Stimulated activated CD8-positive, alpha-beta memory T cell treated with anti-CD3 and anti-CD28 coated beads, Interleukin-7, amount 100 ng/mL, for 24 hours (primary cell): Measurements from ENCODE around the gene RXFP3.
"Not testable (repeated sequence)": the region's sequence is repeated elsewhere in the genome, so short reads cannot be mapped to it uniquely, and the experiment has no call there.

Experiments used
- DNase-seq: peaks from one replicate; pipeline ENCODE4 v3.0.0-alpha.2; 2020; ENCODE audit warnings: low read depth

Gene RXFP3

DNA sequence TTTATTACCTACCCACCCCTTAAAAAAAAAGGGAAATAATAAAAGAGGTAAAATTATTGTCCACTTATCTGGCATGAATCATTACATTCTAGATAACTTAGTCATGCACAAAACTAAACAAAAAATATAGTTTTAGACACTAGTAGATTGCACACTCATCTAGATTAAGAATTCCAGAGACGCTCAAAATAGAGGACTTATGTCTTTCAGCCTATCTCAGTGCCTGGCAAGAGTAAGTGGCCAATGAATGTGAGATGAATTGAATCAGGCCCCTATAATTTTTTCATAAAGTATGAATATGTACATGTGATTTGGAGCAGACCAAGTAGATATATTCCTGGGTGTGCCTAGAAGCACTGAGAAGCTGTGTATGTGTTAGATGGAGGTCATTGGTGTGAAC lies 2.0 kb upstream of the RXFP3 start:
- DNase-seq = no peak

DNA sequence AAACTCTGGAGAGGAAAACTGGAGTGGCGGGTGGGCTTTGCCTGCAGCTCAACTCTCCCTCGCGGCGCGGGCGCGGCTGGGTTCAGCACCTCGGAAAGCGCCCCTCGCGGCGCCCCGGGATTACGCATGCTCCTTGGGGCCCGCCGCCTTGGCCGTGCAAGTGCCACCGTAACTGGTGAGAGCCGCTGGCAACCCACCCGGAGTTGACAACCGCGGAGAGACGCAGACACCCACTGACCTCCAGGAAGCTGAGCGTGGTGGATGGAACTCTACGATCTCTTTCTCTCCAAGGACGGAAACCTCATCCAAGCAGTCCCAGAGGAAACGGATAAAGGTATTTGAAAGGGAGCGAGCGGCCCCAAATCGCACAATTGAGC lies 194 bp upstream of the RXFP3 start:
- peak; percentile 18 for DNase-seq

DNA sequence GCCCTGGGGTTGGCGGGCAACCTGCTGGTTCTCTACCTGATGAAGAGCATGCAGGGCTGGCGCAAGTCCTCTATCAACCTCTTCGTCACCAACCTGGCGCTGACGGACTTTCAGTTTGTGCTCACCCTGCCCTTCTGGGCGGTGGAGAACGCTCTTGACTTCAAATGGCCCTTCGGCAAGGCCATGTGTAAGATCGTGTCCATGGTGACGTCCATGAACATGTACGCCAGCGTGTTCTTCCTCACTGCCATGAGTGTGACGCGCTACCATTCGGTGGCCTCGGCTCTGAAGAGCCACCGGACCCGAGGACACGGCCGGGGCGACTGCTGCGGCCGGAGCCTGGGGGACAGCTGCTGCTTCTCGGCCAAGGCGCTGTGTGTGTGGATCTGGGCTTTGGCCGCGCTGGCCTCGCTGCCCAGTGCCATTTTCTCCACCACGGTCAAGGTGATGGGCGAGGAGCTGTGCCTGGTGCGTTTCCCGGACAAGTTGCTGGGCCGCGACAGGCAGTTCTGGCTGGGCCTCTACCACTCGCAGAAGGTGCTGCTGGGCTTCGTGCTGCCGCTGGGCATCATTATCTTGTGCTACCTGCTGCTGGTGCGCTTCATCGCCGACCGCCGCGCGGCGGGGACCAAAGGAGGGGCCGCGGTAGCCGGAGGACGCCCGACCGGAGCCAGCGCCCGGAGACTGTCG lies 976 bp downstream of the RXFP3 start:
- no peak for DNase-seq

DNA sequence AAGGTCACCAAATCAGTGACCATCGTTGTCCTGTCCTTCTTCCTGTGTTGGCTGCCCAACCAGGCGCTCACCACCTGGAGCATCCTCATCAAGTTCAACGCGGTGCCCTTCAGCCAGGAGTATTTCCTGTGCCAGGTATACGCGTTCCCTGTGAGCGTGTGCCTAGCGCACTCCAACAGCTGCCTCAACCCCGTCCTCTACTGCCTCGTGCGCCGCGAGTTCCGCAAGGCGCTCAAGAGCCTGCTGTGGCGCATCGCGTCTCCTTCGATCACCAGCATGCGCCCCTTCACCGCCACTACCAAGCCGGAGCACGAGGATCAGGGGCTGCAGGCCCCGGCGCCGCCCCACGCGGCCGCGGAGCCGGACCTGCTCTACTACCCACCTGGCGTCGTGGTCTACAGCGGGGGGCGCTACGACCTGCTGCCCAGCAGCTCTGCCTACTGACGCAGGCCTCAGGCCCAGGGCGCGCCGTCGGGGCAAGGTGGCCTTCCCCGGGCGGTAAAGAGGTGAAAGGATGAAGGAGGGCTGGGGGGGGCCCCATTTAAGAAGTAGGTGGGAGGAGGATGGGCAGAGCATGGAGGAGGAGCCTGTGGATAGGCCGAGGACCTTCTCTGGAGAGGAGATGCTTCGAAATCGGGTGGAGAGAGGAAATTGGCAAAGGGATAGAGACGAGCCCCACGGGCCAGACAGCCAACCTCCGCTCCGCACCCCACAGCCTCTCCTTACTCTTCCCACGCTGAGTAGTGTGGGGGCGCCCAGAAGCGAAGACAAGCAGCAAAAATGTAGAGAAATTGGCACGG lies 1.7 kb downstream of the RXFP3 start:
- DNase-seq = no peak

DNA sequence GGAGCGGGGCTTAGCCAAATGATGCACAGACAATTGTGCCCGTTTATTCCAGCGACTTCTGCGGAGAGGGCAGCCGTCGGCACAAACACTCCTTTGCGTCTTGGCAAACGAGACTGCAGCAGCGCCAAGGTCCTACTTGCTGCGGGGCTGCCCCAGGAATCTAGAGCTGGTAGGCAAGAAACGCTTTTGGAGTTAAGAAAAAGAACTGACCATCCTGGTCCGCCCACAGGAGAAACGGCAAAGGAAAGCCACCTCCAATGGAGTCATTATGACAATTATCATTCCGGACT lies 2.3 kb downstream of the RXFP3 start:
- no peak for DNase-seq

DNA sequence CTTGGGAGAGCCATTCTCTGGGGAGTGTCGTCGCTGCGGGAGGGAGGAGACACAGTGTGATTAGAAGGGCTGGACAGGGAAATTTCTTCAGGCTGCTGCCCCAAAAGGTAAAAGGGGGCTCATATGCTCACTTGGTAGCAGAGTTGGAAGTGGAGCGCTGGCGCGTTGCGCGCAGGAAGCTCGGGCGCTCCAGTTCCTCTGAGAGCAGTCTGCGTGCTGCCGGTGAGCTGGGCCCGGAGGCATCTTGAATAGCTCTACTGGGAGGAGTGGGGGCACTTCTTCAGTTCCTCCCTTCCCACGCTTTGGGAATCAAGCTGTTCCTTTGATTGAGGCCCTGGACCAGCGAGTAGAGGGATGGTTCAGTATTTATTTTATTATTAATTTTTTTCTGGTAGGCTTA lies 2.7 kb downstream of the RXFP3 start:
- no peak for DNase-seq

DNA sequence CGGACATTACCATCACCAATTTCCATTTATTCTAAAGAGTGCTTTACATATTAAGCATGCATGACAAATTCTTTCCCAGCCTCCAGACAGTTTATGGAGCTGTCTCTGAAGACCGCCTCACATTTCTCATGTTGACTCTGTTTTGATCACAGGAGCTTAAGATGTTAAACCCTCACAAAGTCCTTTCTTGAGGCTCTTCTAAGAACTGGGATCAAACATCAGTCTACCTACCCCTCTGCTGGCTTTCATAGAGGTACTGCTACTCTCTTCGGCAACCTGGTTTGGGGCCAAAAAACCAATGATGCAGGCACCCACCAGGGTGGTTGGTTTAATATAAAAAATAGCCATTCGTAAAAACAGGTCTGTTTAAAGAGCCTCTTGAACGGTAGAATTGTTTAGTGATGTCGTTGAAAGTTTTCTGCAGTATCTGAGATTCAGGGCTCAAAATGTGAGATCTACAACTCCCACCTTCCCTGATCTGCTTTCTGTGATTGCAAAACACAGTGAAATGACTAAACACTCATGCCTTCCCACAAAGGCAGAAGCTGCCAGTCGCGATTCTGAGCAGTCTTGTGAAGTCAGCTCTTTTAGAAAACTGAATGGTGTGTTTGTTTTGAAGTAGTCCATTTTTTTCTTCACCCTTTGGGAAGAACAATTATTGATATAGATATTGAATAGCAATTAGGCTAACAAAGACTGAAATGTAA lies 3.5 kb downstream of the RXFP3 start:
- DNase-seq = no peak

DNA sequence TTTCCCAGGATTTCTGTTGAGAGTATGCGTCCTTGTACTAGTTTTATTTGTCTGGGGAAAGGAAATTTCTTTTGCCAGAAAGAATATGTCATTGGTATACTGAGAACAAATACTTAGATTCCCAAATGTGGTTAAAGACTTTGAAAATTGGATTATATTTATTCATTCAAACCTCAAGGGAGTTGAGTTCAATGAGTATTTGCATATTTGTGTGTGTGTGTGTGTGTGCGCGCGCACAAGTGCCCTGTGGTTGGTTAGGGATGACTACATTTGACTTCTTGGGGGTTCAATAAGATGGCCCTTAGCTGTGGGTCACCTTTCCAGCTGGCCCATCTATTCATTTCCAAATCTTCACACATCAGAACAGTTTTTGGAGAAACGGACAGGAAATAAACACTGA lies 4.9 kb downstream of the RXFP3 start:
- DNase-seq = no peak

DNA sequence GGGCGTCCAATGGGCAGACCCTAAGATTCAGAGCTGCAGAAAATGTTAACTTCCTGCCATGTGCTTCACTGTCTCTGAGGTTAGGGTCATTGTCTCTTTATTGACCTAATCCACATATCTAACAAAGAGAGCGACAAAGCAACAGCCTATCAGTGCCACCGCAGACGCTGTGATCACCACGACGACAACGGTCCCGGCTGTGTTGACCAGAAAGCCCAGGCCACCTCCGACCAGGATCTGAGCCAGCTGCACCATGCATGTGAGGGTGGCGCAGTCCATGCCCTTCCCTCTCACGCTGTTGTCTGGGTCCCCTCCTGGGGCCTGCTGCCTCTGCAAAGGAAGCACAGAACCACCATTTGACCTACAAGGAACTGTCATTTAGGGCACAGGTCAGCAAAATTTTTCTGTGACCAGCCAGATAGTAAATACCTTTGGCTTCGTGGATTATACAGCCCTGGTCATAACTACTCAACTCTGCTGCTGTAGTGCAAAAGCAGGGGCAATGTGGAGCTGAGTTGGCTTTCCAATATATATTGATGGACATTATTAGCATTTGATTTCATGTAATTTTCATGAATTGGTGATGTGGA lies 8.5 kb downstream of the RXFP3 start:
- no peak for DNase-seq

DNA sequence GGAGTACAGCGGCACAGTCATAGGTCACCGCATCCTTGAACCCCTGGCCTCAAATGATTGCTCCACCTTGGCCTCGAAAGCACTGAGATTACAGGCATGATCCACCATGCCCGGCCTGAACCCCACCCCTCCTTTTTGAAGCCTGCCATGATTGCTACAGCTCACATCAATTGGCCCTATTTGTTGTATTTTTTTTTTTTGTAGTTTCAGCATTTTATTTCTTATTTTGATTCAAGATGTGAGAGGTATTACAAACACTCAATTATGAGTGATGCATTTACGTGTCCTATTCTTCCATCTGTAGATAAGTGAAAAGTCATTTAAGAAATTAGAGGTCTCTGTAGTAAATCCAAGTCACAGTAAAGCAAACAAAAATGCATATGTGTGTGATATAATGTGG lies 16.0 kb downstream of the RXFP3 start:
- not testable (repeated sequence) for DNase-seq

DNA sequence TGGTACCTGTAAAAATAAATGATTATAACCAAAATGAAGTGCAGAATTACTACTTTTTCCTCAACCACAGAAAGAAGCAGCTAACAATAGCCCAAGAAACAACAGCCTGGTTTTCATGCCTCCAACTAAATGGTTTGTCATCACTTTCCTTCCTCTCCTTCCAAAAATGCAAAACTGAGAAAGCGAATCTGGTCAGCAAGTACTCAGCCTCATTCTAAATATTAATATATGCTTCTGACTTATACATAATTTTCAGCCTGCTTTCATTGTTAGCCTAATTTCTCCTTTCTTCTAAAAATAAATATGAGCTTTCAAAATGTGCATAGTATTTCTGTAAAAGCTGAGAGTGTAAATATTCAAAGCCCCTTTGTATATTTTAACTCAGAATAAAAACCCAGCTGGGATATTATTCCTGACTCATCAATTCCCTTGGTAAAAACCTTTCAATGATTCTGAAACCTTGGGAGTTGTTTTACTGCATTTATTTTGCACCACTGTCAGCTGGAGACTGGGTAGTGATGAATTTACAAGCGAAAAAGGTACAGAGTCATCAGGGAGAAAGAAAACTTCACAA lies 21.5 kb downstream of the RXFP3 start:
- no peak for DNase-seq

DNA sequence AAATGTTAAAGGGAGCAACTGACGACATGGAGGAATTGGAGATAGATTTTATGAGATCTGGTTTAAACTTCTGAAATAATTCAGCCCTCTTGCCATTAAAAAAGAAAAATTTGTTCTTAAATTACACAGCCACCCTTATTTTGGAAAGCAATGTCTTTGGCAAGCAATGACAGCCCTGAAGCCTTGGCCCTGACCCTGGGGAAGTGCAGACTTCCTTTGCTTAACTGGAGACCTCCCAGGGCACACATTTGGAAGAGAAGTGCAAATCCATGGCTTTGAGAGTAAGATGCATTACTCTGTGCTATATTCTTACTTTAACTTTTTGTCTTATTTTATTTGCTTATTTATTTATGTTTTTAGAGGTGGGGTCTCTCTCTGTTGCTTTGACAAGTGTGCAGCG lies 22.0 kb downstream of the RXFP3 start:
- DNase-seq = no peak

DNA sequence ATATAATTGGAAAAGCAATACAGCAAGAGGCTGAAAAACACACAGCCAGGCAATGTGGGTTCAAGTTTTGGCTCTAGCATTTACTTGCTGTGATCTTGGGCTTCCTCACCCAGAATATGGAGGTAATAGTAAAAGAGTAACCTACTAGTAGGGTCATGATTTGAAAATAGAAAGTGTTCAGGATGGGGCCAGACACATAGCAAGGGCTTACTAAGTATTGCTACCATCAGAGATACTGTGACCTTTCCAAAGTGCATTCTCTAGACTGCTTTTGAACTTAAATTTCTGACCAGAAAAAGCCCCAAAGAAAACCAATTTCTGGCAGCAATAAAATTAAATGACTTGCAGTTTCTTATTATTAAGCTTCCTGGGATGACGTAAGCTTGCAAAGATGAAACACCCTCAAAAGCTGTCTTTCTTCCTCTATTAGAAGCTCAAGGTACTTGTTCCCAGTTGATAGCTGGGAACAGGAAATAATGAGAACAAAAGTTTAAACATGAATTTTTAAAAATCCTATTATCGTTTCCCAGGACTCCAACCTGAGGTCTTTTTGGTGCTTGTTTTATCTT lies 28.0 kb downstream of the RXFP3 start:
- DNase-seq = no peak

DNA sequence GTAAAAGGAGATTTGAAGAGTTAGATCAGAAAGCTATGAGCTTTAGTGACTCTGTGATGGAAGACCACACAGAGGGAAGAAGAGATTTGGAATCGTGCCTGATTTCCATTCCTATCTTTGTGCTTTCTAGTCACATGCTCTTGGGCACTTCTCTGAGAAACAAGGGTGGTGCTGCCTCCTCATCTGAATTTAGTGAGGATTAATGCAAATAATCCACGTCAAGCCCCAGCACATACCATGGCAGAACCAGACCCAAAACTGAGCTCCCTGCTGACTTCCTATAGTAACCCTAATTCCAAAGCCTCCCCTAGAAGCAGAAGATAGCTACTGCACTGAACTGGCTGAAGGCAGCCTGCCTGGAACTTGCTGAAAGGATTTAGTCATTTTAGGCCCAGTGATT lies 30.6 kb downstream of the RXFP3 start:
- no peak for DNase-seq

DNA sequence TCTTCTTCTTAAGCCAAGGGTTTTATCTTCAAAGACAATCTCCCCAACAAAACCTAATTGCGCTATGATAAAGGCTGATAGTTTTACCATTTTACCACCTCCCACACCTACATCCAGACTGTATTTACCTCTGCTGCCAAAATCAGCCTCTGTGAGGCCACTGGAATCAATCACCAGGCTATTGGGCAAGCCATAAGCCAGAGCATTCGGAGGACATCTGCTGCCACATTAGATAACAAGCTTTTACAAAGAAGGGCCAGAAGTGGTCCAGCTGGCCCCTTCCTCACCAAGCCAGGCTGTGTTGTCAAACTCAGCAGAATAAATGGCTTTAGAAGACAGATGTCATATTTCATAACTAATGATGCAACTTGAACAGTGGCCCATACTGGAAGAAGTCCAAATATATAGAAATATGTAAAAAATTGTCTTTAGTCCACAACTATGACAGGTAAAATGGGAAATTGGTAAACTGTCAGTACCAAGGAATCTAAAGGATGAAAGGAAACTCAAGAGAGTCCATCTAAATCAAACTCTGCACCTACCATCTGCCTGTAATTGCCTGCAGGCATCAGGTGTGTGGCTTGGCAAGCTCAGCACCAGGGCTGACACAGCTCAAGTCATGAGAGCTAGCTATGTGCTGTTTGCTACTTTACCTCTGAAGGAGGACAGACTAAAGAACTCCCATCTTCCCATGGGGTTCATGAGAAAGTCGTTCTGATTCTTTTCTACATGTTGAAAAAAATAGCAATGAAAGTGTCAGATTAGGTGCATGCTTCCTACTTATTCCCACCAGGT lies 32.2 kb downstream of the RXFP3 start:
- no peak for DNase-seq

DNA sequence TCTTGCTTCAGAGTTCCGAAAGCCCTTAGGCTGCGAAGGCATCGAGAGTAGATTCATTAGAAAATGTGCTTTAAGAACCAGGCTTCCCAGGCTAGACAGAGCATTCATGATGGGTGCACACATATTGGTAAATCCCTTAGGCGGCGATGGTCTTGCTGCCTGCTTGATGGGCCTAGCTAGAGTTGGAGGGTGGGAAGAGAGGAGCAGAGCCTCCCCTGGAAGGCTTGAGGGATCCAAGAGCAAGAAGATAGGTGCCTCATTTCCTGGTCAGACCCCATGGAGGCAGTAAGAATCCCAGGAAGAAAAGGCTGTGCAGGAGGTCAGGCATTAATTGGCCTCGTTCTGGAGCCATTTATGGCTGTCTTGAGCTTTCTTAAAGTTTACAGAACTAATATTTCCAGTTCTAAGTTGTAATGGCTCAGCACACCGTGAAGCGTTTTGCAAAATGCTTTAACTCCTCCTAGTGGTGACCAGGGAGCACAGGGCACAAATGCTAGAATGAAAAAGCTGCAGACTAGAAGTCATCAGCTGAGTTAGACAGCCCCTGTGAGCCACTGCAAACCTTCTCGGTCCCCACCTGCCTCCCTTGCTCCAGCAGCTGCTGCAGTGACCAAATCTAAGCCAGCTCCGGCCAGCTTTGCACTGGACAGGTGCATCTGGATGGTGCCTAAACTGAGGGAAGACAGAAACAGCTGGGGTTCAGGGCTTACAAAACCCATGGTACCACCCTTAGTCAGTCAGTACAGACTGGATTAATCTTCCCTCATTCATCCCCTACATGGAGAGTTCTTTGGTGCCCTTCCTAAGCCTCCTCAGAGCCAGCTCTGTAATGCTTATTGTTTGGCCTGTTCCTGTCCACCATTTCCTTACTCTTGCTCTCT lies 33.6 kb downstream of the RXFP3 start:
- no peak for DNase-seq

DNA sequence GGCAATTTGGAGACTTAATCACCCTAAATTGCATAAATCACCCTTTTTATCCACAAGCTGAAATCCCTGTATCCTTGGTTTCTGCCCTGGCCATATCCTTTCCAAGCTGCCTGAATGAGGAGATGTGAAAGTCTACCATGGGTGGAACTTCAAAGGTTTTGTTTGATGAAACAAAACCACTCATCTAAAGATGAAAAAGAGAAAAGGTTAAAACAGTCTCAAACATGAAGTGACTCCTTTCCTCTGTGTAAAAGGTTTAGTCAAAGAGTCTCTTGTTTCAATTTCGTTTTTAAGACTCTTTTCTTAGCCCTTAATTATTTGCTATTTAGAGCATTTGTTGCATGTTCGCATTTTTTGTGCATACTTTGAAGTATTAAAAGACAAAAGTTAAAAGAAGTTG lies 37.1 kb downstream of the RXFP3 start:
- DNase-seq = no peak

DNA sequence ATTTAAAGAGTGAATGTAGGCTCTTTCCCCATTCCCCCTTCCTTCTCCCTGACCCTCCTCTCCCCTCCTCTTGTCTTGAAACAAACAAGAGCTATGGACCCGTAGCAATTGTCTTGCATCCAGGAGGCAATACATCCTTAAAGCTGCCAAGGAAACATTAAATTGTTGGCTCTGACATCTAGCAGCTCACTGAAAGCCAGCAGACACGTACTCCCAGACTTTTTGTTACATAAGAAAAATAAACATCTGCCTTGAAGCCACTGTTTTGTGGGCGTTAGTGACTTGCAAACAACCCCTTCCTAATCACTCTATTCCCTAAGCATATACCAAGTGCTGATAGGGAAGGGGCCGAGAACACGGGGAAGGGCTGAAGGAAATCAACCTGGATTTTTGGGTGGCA lies 39.7 kb downstream of the RXFP3 start:
- DNase-seq = no peak

DNA sequence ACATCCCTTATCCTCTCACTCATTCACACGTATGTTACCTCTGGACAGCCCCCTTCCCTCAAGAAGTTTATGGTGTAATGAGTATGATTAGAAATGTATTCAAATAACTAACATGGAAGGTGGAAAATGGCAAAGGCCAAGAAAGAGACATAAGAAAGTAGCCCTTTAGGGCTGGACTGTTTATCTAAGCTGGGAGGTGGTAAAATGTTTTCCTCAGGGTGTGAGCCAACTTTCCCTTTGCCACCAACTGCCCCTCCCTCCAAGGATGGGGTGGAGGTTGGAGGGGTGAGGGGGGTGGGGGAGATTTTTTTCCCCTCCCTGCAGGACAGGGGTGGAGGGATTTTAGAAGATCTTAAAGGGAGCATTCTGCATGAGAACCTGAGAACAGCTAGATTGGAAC lies 40.1 kb downstream of the RXFP3 start:
- DNase-seq = no peak

DNA sequence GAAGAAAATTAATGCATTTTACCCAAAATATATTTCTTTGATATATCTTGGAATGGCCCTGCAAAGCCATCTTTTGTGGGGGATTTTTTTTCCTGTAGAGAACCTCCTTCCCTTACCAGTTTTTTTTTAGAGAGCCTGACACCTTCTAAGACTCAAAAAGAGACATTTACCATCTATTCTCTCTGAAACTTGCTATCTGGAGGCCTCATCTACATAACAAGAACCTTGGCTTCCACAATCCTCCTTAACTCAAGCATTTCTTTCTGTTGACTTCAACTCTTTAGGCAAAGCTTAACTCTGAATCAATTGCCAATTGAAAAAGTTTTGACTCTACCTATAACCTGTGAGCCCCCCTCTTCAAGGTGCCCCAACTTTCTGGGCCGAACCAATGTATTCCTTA lies 42.1 kb downstream of the RXFP3 start:
- DNase-seq = no peak

DNA sequence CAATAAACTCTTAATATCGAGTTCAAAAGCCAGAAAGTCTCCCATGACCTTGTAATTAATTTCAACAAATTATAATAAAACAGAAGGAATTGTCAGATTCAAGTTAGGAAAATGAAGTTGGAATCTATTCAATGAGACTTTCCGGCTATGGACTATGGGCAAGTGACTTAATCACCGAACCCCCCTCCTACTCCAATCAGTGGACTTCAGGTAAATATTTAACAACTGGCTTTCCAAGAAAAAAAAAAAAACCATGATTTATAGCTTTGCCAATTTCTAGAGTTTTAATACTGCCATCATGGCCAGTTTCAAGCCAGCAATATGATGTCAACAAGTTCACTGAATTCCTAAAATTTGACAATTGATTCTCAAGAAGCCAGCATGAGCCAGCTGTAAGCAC lies 43.8 kb downstream of the RXFP3 start:
- no peak for DNase-seq
